Calu3 (cell line): Measurements from ENCODE around the gene MAN1B1. TPM values are rescaled to one million over a fixed set of nuclear protein-coding genes. Genes with fewer than 3 reads are reported as not detected.
A peak's percentile ranks its signal among the peaks of the same experiment; 100 is the strongest.

Experiments
- BruUV-seq: library from RNA; stranded (reverse); fragments of 400-500 nt; replicated peaks from 2 replicates; lab custom pipeline; 2021; lab: Mats Ljungman, UMichigan
- CTCF ChIA-PET: fragments of 300-600 bp; sonication (Branson Sonifier 250); formaldehyde crosslinking; loops from one replicate; lab custom pipeline; 2022; ENCODE audit warnings: antibody characterized with exemption; lab: Charles Lee
- DNase-seq: peaks from one replicate; pipeline ENCODE4 v3.0.0; 2022
- H3K27ac Mint-ChIP-seq: one replicate; pipeline ENCODE4 v1.8.0; 2022; ENCODE audit warnings: mixed read lengths; ENCODE audit not compliant: unreplicated experiment
- H3K27me3 Mint-ChIP-seq: one replicate; pipeline ENCODE4 v1.8.0; 2022; ENCODE audit warnings: mixed read lengths; ENCODE audit not compliant: unreplicated experiment
- H3K36me3 Mint-ChIP-seq: one replicate; pipeline ENCODE4 v1.8.0; 2022; ENCODE audit warnings: mild to moderate bottlenecking, moderate library complexity, mixed read lengths; ENCODE audit not compliant: insufficient read depth, unreplicated experiment
- H3K4me1 Mint-ChIP-seq: one replicate; pipeline ENCODE4 v1.8.0; 2022; ENCODE audit warnings: mild to moderate bottlenecking, low read depth, mixed read lengths; ENCODE audit not compliant: unreplicated experiment
- H3K4me3 Mint-ChIP-seq: one replicate; pipeline ENCODE4 v1.8.0; 2022; ENCODE audit warnings: mild to moderate bottlenecking, low read depth, moderate library complexity, mixed read lengths; ENCODE audit not compliant: unreplicated experiment
- H3K9me3 Mint-ChIP-seq: one replicate; pipeline ENCODE4 v1.8.0; 2022; ENCODE audit warnings: low read depth, mixed read lengths; ENCODE audit not compliant: unreplicated experiment
- CTCF ChIP-seq: fragments of 200-600 bp; IDR thresholded peaks from one replicate; pipeline ENCODE4 v1.8.0; 2022; ENCODE audit warnings: antibody characterized with exemption; ENCODE audit not compliant: unreplicated experiment
- intact Hi-C: fragments of 100-400 bp; cut with micrococcal nuclease; formaldehyde crosslinking; loops from one replicate; pipeline ENCODE4 v1.10.0; 2022; ENCODE audit not compliant: unreplicated experiment
- total RNA-seq: library from RNA; stranded (reverse); gene quantifications from 2 replicates; pipeline ENCODE4 v1.2.3, GENCODE V29; 2022

The MAN1B1 gene
- total RNA-seq, 1 experiment from 2014 or later: 61.4 TPM

GRCh38 chr9:137073992-137074399, 12.8 kb upstream of the MAN1B1 start:
- no TSS peak for BruUV-seq
- CTCF ChIA-PET: interaction anchor here (1.5 kb wide), 1 partner anchor 9 kb away, joined by 3 read pairs; no protein-coding TSS in a partner anchor
- intact Hi-C loops: no loop called here
- Mint-ChIP-seq H3K27me3 (no peaks in the 10 kb centered on the region), H3K27ac (no peak overlapping the region), H3K4me1 (peaks cover 9% of the 10 kb centered on the region), H3K36me3 (peaks cover 22% of the 10 kb centered on the region), H3K4me3 (no peak overlapping the region), H3K9me3 (no peaks in the 10 kb centered on the region)
- no peak for TF ChIP-seq CTCF
- no peak for DNase-seq

- no peaks in the 10 kb centered on the region for H3K9me3 Mint-ChIP-seq
- DNase-seq: no peak
- H3K27me3 Mint-ChIP-seq: no peaks in the 10 kb centered on the region
- H3K4me1 Mint-ChIP-seq: peaks cover 9% of the 10 kb centered on the region
- TF ChIP-seq CTCF: no peak
- no TSS peak for BruUV-seq
- H3K27ac Mint-ChIP-seq: no peak overlapping the region
- intact Hi-C loops: no loop called here
- no peak overlapping the region for H3K4me3 Mint-ChIP-seq
- CTCF ChIA-PET: interaction anchor here (1.5 kb wide), 1 partner anchor 8 kb away, joined by 3 read pairs; no protein-coding TSS in a partner anchor
- H3K36me3 Mint-ChIP-seq: peaks cover 14% of the 10 kb centered on the region
Measured at GRCh38 chr9:137074657-137075274, 12.0 kb upstream of the MAN1B1 start.

- H3K4me1 Mint-ChIP-seq: peaks cover 9% of the 10 kb centered on the region
- no peaks in the 10 kb centered on the region for H3K9me3 Mint-ChIP-seq
- no peak overlapping the region for H3K4me3 Mint-ChIP-seq
- no TSS peak for BruUV-seq
- intact Hi-C loops: no loop called here
- peaks cover 12% of the 10 kb centered on the region for H3K36me3 Mint-ChIP-seq
- TF ChIP-seq CTCF: no peak
- no peak for DNase-seq
- CTCF ChIA-PET: no interaction called here
- no peaks in the 10 kb centered on the region for H3K27me3 Mint-ChIP-seq
- H3K27ac Mint-ChIP-seq: no peak overlapping the region
Measured at GRCh38 chr9:137075275-137075775, 11.5 kb upstream of the MAN1B1 start.

GRCh38 chr9:137076636-137077009, 10.2 kb upstream of the MAN1B1 start:
- no TSS peak for BruUV-seq
- DNase-seq: no peak
- intact Hi-C loops: no loop called here
- Mint-ChIP-seq H3K36me3 (no peaks in the 10 kb centered on the region), H3K27ac (no peak overlapping the region), H3K27me3 (no peaks in the 10 kb centered on the region), H3K4me1 (no peaks in the 10 kb centered on the region), H3K4me3 (peak overlapping the region; percentile 52), H3K9me3 (no peaks in the 10 kb centered on the region)
- TF ChIP-seq CTCF: no peak
- CTCF ChIA-PET: no interaction called here
